Right lobe of liver (tissue), 6 donors: ENCODE results near the gene MPST. TPM values are rescaled to one million over a fixed set of nuclear protein-coding genes. Genes with fewer than 3 reads are reported as not detected.

Source experiments
- ATAC-seq, 4 donors: fragments of 200-7000 bp; cut with Tn5 transposase; one replicate each; pipeline ENCODE4 v1.9.1; 2020; ENCODE audit warnings: mild to moderate bottlenecking in 4 of 4, moderate library complexity in 4 of 4
- DNase-seq, 3 donors: peaks; one replicate each; pipeline ENCODE4 v3.0.0-alpha.2; 2020
- H3K27ac ChIP-seq, 3 donors: fragments of 200-600 bp; one replicate each; pipeline ENCODE4 v1.8.0; 2022
- H3K27me3 ChIP-seq, 2 donors: fragments of 200-600 bp; one replicate each; pipeline ENCODE4 v1.8.0; 2022
- H3K36me3 ChIP-seq, 4 donors: fragments of 200-600 bp; sonication (generic) in 1 of 4; one replicate each; pipeline versions ENCODE4 v1.5.1 to v1.8.0; 2017 to 2022; ENCODE audit warnings: control low read depth in 1 of 4
- H3K4me1 ChIP-seq, 4 donors: fragments of 200-600 bp; sonication (generic) in 1 of 4; one replicate each; pipeline versions ENCODE4 v1.5.1 to v1.8.0; 2017 to 2022; ENCODE audit warnings: control low read depth in 1 of 4
- H3K4me3 ChIP-seq, 3 donors: fragments of 200-600 bp; one replicate each; pipeline ENCODE4 v1.8.0; 2022
- H3K9me3 ChIP-seq, 4 donors: fragments of 200-600 bp; sonication (generic) in 1 of 4; one replicate each; pipeline versions ENCODE4 v1.5.1 to v1.8.0; 2017 to 2022; ENCODE audit warnings: control low read depth in 1 of 4
- CTCF ChIP-seq, 4 donors: fragments of 200-600 bp in 3 of 4; fragments of 450-650 bp in 1 of 4; IDR thresholded peaks; one replicate each; pipeline versions ENCODE4 v1.5.1 to v1.8.0; 2016 to 2022; ENCODE audit warnings: antibody characterized with exemption in 4 of 4, mild to moderate bottlenecking in 2 of 4
- POLR2A ChIP-seq: fragments of 450-650 bp; IDR thresholded peaks from one replicate; pipeline ENCODE4 v1.6.1; 2017; ENCODE audit warnings: antibody characterized with exemption, mild to moderate bottlenecking
- WGBS: methylation state at CpG from one replicate; pipeline ENCODE4 v1.1.6; 2018; ENCODE audit warnings: low coverage, low lambda C conversion rate; ENCODE audit not compliant: insufficient coverage; ENCODE audit errors: missing lambda C conversion rate; 5-methylcytosine and 5-hydroxymethylcytosine counted together
- intact Hi-C, 2 donors: fragments of 100-400 bp; cut with DNase I; formaldehyde crosslinking; loops; one replicate each; pipeline versions ENCODE4 v1.11.2 to v1.14.1; 2022
- total RNA-seq, 6 experiments: library from RNA; depleted of rRNA in 2 of 6; stranded (reverse); fragments of >200 nt in 2 of 6; fragmentation: NEBNext Ultra II Directional in 3 of 6; extraction: Animal tissue kit (Norgen Biotek cat#: 25700) in 3 of 6; gene quantifications; one replicate each; pipeline versions ENCODE4 v1.1.0 to v1.2.4, GENCODE V29; 2016 to 2023
- donor health status: DM: no; HTN: yes; CAD: no.
- donor health status: DM: no; HTN: no; CAD: no.
- donor health status: DM: no; HTN: no; CAD: no.
- donor health status: DM: no; HTN: yes; CAD: no.
- donor health status: DM: no; HTN: yes; CAD: no.

The MPST gene
- total RNA-seq, 6 experiments from 2014 or later, result 153 to 301 (median 214) TPM

GRCh38 chr22:37014835-37015586 lies 4.5 kb upstream of the MPST start:
- H3K4me3 ChIP-seq, result no peak overlapping the region
- peaks cover 0 to 9% (median 4%) of the 10 kb centered on the region in 4 donors for H3K36me3 ChIP-seq
- intact Hi-C loops, result no loop called here
- peak overlapping the region in 2 of 3 donors; percentile 50 to 73 for H3K27ac ChIP-seq
- ATAC-seq, result no peak
- peaks cover 0 to 80% (median 33%) of the 10 kb centered on the region in 4 donors for H3K4me1 ChIP-seq
- no peaks in the 10 kb centered on the region for H3K27me3 ChIP-seq
- WGBS, result 50% methylated on average over 7 of the region's 12 CpGs
- TF ChIP-seq POLR2A, result no peak
- TF ChIP-seq CTCF (IDR thresholded peaks at IDR 0.05), result no peak
- DNase-seq, result peak in 2 of 3 donors; percentile 48 to 50
- H3K9me3 ChIP-seq, result no peaks in the 10 kb centered on the region

DNA sequence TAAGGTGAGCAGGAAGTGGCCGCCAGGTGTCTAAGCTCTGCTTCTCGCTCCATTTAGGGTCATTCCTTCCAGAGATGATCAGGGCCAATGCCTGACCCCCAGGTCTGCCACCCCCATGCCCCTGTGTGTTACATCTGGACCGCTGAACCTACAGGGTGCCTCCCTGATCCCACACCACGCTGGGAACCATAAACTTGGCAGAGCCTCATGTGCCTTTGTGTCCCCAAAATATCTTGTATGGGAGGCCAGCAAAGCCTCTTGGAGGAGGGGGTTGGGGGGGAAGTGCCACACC lies 4.0 kb upstream of the MPST start:
- WGBS, result no CpG with 5 or more reads among the region's 4 CpGs
- no peaks in the 10 kb centered on the region for H3K9me3 ChIP-seq
- TF ChIP-seq POLR2A (no peak), CTCF (IDR thresholded peaks at IDR 0.05) (no peak)
- peak overlapping the region in 2 of 3 donors; percentile 50 to 73 for H3K27ac ChIP-seq
- ATAC-seq, result no peak
- peaks cover 0 to 9% (median 4%) of the 10 kb centered on the region in 4 donors for H3K36me3 ChIP-seq
- peaks cover 0 to 76% (median 33%) of the 10 kb centered on the region in 4 donors for H3K4me1 ChIP-seq
- no peaks in the 10 kb centered on the region for H3K27me3 ChIP-seq
- no peak overlapping the region for H3K4me3 ChIP-seq
- DNase-seq, result peak in 1 of 3 donors; percentile 47
- intact Hi-C loops, result no loop called here

DNA sequence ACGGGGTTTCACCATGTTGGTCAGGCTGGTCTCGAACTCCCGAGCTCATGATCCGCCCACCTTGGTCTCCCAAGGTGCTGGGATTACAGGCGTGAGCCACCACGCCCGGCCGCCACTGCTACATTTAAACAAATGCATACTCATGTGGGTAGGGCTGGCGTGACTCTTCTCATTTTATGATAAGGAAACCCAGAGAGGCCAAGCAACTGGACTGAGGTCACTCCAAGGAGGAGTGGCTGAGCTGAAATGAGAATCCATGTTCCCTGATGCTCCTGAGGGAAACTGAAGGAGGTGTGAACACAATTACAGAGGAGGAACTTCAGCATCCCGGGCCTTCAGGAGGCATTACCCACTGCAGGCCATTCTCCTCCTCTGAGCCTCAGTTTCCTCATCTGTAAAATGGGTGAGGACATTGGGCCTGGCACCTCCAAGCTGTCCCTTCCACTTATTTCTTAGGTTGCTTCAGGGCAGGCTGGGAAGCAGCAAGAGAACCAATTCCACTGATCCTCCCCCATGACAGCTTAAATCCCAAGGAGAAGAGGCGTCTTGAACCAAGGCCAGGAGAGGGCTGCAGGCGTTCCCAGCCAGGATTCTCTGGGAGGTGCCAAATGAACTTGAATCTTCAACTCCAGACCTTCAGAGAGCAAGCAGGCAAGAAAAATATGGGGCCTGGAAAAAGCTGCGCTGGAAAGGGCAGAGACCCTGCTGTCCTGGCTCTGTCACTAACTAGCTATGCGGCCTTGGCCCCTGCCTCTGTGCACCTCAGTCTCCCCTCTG lies 3.2 kb upstream of the MPST start:
- TF ChIP-seq POLR2A, result no peak
- no peak for TF ChIP-seq CTCF (IDR thresholded peaks at IDR 0.05)
- Histone ChIP-seq H3K4me3 (peak overlapping the region in 1 of 3 donors; percentile 100), H3K9me3 (no peaks in the 10 kb centered on the region), H3K27me3 (no peaks in the 10 kb centered on the region), H3K27ac (peak overlapping the region in 2 of 3 donors; percentile 50 to 95), H3K4me1 (peaks cover 0 to 76% (median 35%) of the 10 kb centered on the region in 4 donors), H3K36me3 (peaks cover 0 to 9% (median 4%) of the 10 kb centered on the region in 4 donors)
- intact Hi-C loops, result no loop called here
- ATAC-seq (no peak), DNase-seq (no peak)
- 59% methylated on average over 8 of the region's 14 CpGs for WGBS

GRCh38 chr22:37017356-37017755 lies 2.2 kb upstream of the MPST start:
- intact Hi-C loops, result no loop called here
- peak; percentile 56 to 83 (median 78) for DNase-seq
- Histone ChIP-seq H3K27ac (peak overlapping the region; percentile 8 to 95 (median 46)), H3K9me3 (no peaks in the 10 kb centered on the region), H3K4me1 (peaks cover 0 to 76% (median 35%) of the 10 kb centered on the region in 4 donors), H3K27me3 (no peaks in the 10 kb centered on the region), H3K4me3 (peak overlapping the region; percentile 98 to 100 (median 99)), H3K36me3 (peaks cover 0 to 9% (median 4%) of the 10 kb centered on the region in 4 donors)
- WGBS, result 42% methylated on average over 10 of the region's 10 CpGs
- ATAC-seq, result peak in 2 of 4 donors; percentile 3 to 27
- TF ChIP-seq CTCF (IDR thresholded peaks at IDR 0.05), result no peak
